T-cell (primary cell): ENCODE data around the gene TBXA2R. TPM values are rescaled to one million over a fixed set of nuclear protein-coding genes. Genes with fewer than 3 reads are reported as not detected.

ENCODE experiments used
- ATAC-seq, 4 experiments: fragments of 200-7000 bp in 3 of 4; fragments of 150-1000 bp in 1 of 4; cut with Tn5 transposase; replicated peaks in 1 of 4; 1 replicate in 3 of 4; 2 replicates in 1 of 4; pipeline ENCODE4 v1.10.0; 2021; ENCODE audit warnings: moderate library complexity in 3 of 4, mild to moderate bottlenecking in 2 of 4, moderate number of reproducible peaks in 1 of 4
- CTCF ChIA-PET, 2 donors: fragments of 300-600 bp; sonication (Branson Sonifier 250); formaldehyde crosslinking; loops; one replicate each; lab custom pipeline; 2022; ENCODE audit warnings: antibody characterized with exemption in 2 of 2; lab: Charles Lee
- POLR2A ChIA-PET, 2 donors: fragments of 300-600 bp; sonication (Branson Sonifier 250); formaldehyde crosslinking; loops; one replicate each; lab custom pipeline; 2022; ENCODE audit warnings: antibody characterized with exemption in 2 of 2; lab: Charles Lee
- DNase-seq, 35 experiments: peaks; one replicate each; pipeline versions ENCODE4 v3.0.0 to v3.0.0-alpha.2; 2013 to 2023
- H3K27ac ChIP-seq: one replicate; pipeline ENCODE4 v1.5.1; 2013; ENCODE audit warnings: low read length
- H3K27me3 ChIP-seq, 2 experiments: replicated peaks in 1 of 2; 1 replicate in 1 of 2; 2 replicates in 1 of 2; pipeline versions ENCODE4 v1.6.1 to v1.7.0; 2013; ENCODE audit warnings: low read length in 1 of 2, mixed read lengths in 1 of 2; ENCODE audit not compliant: control insufficient read depth in 2 of 2, insufficient read depth in 2 of 2; ENCODE audit errors: extremely low read depth in 1 of 2
- H3K36me3 ChIP-seq, 2 donors: 1 replicate in 1 of 2; 2 replicates in 1 of 2; pipeline versions ENCODE4 v1.6.1 to v1.7.0; 2013; ENCODE audit warnings: low read length in 1 of 2; ENCODE audit not compliant: control insufficient read depth in 2 of 2, insufficient read depth in 1 of 2; ENCODE audit errors: extremely low read depth in 1 of 2
- H3K4me1 ChIP-seq, 2 experiments: 1 replicate in 1 of 2; 2 replicates in 1 of 2; pipeline versions ENCODE4 v1.6.1 to v1.7.0; 2013; ENCODE audit warnings: low read length in 2 of 2, mixed read lengths in 1 of 2; ENCODE audit not compliant: insufficient read depth in 2 of 2, control insufficient read depth in 1 of 2; ENCODE audit errors: extremely low read depth in 1 of 2
- H3K4me3 ChIP-seq, 2 donors: 1 replicate in 1 of 2; 2 replicates in 1 of 2; pipeline versions ENCODE4 v1.5.1 to v1.7.0; 2013; ENCODE audit warnings: mild to moderate bottlenecking in 2 of 2, low read length in 1 of 2, moderate library complexity in 1 of 2; ENCODE audit not compliant: control insufficient read depth in 1 of 2; ENCODE audit errors: extremely low read depth in 1 of 2
- H3K9me3 ChIP-seq: 2 replicates; pipeline ENCODE4 v1.7.0; 2013
- H3K27ac Mint-ChIP-seq, 2 donors: one replicate each; pipeline ENCODE4 v1.8.0; 2020 to 2021; ENCODE audit warnings: mild to moderate bottlenecking in 2 of 2, mixed read lengths in 2 of 2
- H3K27me3 Mint-ChIP-seq, 2 donors: one replicate each; pipeline ENCODE4 v1.8.0; 2021 to 2022; ENCODE audit warnings: mixed read lengths in 2 of 2
- H3K36me3 Mint-ChIP-seq: one replicate; pipeline ENCODE4 v1.8.0; 2021; ENCODE audit warnings: mixed read lengths
- H3K4me1 Mint-ChIP-seq, 3 donors: one replicate each; pipeline ENCODE4 v1.8.0; 2020 to 2022; ENCODE audit warnings: mixed read lengths in 3 of 3, mild to moderate bottlenecking in 1 of 3
- H3K4me3 Mint-ChIP-seq, 3 donors: one replicate each; pipeline ENCODE4 v1.8.0; 2020 to 2022; ENCODE audit warnings: mild to moderate bottlenecking in 3 of 3, mixed read lengths in 3 of 3, moderate library complexity in 3 of 3
- H3K9me3 Mint-ChIP-seq, 3 donors: one replicate each; pipeline ENCODE4 v1.8.0; 2020 to 2022; ENCODE audit warnings: mixed read lengths in 3 of 3
- WGBS: methylation state at CpG from one replicate; pipeline ENCODE4 v1.1.5; 2013; ENCODE audit warnings: missing lambda C conversion rate; ENCODE audit not compliant: insufficient coverage; 5-methylcytosine and 5-hydroxymethylcytosine counted together
- total RNA-seq, 35 experiments: library from RNA in 6 of 35; stranded (reverse) in 6 of 35; fragments of 120-200 nt in 1 of 35; gene quantifications; one replicate each; pipeline versions ENCODE4 v1.2.1 to v1.2.4 and lab custom pipeline; 2013 to 2026

The TBXA2R gene
- total RNA-seq, 5 donors from 2014 or later (not counting 1 experiment from before 2014, with no cell fraction given), result 2.4 to 11.2 (median 7.1) TPM

GRCh38 chr19:3563709-3564524, 42.8 kb downstream of the TBXA2R start:
- no peak for ATAC-seq
- no peaks in the 10 kb centered on the region for H3K36me3 ChIP-seq
- Mint-ChIP-seq H3K9me3 (no peaks in the 10 kb centered on the region), H3K27me3 (no peaks in the 10 kb centered on the region), H3K4me3 (no peak overlapping the region), H3K27ac (no peak overlapping the region), H3K36me3 (no peaks in the 10 kb centered on the region), H3K4me1 (no peaks in the 10 kb centered on the region)
- H3K27ac ChIP-seq, result no peak overlapping the region
- H3K9me3 ChIP-seq, result no peaks in the 10 kb centered on the region
- 80% methylated on average over 4 of the region's 17 CpGs for WGBS
- no peaks in the 10 kb centered on the region for H3K27me3 ChIP-seq
- no peak overlapping the region for H3K4me3 ChIP-seq
- ChIA-PET CTCF (no interaction called here), POLR2A (no interaction called here)
- DNase-seq, result no peak
- H3K4me1 ChIP-seq, result no peaks in the 10 kb centered on the region

- CTCF ChIA-PET, result interaction anchor here in 1 of 2 donors (0.6 to 1.1 kb wide), 2 partner anchors 13 to 417 kb away, joined by 4 read pairs; no protein-coding TSS in a partner anchor
- H3K9me3 ChIP-seq, result no peaks in the 10 kb centered on the region
- POLR2A ChIA-PET, result no interaction called here
- Mint-ChIP-seq H3K27ac (peak within 1 kb of the TSS; percentile 91 to 97), H3K4me1 (peaks cover 35 to 40% (median 38%) of the 10 kb centered on the region in 3 donors), H3K9me3 (no peaks in the 10 kb centered on the region), H3K36me3 (no peaks in the 10 kb centered on the region), H3K4me3 (peak within 1 kb of the TSS; percentile 89 to 99 (median 98)), H3K27me3 (no peaks in the 10 kb centered on the region)
- H3K27me3 ChIP-seq, result no peaks in the 10 kb centered on the region
- H3K27ac ChIP-seq, result peak within 1 kb of the TSS; percentile 57
- peak; percentile 88 to 93 (median 92) for ATAC-seq
- H3K4me1 ChIP-seq, result peaks cover 7 to 53% of the 10 kb centered on the region in 2 experiments
- under 1% methylated on average over 48 of the region's 81 CpGs for WGBS
- peak; percentile 79 to 97 (median 91) for DNase-seq
- H3K4me3 ChIP-seq, result peak within 1 kb of the TSS; percentile 75 to 78
- H3K36me3 ChIP-seq, result no peaks in the 10 kb centered on the region
Measured at GRCh38 chr19:3557461-3558248, 49.0 kb downstream of the TBXA2R start, which contains the start of gene MFSD12. Gene MFSD12 (minus strand): TSS chr19:3557586. CDS start chr19:3557403, 183 bp downstream.

GRCh38 chr19:3556978-3557460, 49.7 kb downstream of the TBXA2R start:
- Histone ChIP-seq H3K27ac (peak overlapping the region; percentile 47), H3K27me3 (no peaks in the 10 kb centered on the region), H3K9me3 (no peaks in the 10 kb centered on the region), H3K4me1 (peaks cover 7 to 58% of the 10 kb centered on the region in 2 experiments), H3K4me3 (peak overlapping the region; percentile 68 to 78), H3K36me3 (no peaks in the 10 kb centered on the region)
- peak overlapping the region; percentile 89 to 99 (median 98) for H3K4me3 Mint-ChIP-seq
- ATAC-seq (peak; percentile 28 to 44 (median 32)), DNase-seq (peak in 29 of 35 experiments; percentile 23 to 74 (median 43))
- peaks cover 38 to 44% (median 42%) of the 10 kb centered on the region in 3 donors for H3K4me1 Mint-ChIP-seq
- POLR2A ChIA-PET, result interaction anchor here in 1 of 2 donors (1.1 kb wide), 1 partner anchor 12 kb away, joined by 3 read pairs; no protein-coding TSS in a partner anchor
- H3K27me3 Mint-ChIP-seq, result no peaks in the 10 kb centered on the region
- H3K9me3 Mint-ChIP-seq, result no peaks in the 10 kb centered on the region
- 0% methylated on average over 60 of the region's 60 CpGs for WGBS
- peak overlapping the region; percentile 91 to 97 for H3K27ac Mint-ChIP-seq
- H3K36me3 Mint-ChIP-seq, result no peaks in the 10 kb centered on the region
- CTCF ChIA-PET, result interaction anchor here (0.6 to 1.1 kb wide), 4 partner anchors 12 to 1234 kb away, joined by 4 to 5 read pairs (median 4); partner anchors contain the start of gene FEM1A (in 1 of the 2)

GRCh38 chr19:3556423-3556977, 50.2 kb downstream of the TBXA2R start:
- Histone ChIP-seq H3K27me3 (no peaks in the 10 kb centered on the region), H3K9me3 (no peaks in the 10 kb centered on the region), H3K27ac (peak overlapping the region; percentile 47), H3K4me1 (peaks cover 7 to 63% of the 10 kb centered on the region in 2 experiments), H3K4me3 (peak overlapping the region; percentile 68 to 78), H3K36me3 (no peaks in the 10 kb centered on the region)
- Mint-ChIP-seq H3K27me3 (no peaks in the 10 kb centered on the region), H3K36me3 (no peaks in the 10 kb centered on the region), H3K4me1 (peaks cover 41 to 49% (median 46%) of the 10 kb centered on the region in 3 donors), H3K27ac (peak overlapping the region; percentile 91 to 97), H3K9me3 (no peaks in the 10 kb centered on the region), H3K4me3 (peak overlapping the region; percentile 89 to 99 (median 98))
- ChIA-PET CTCF (interaction anchor here (0.6 to 1.1 kb wide), 5 partner anchors 11 to 1235 kb away, joined by 3 to 5 read pairs (median 4); partner anchors contain the start of gene FEM1A (in 1 of the 2)), POLR2A (interaction anchor here in 1 of 2 donors (1.1 kb wide), 1 partner anchor 12 kb away, joined by 3 read pairs; no protein-coding TSS in a partner anchor)
- 13% methylated on average over 9 of the region's 9 CpGs for WGBS
- DNase-seq (no peak), ATAC-seq (no peak)

- H3K27ac Mint-ChIP-seq, result peak overlapping the region; percentile 97
- peaks cover 43 to 50% (median 49%) of the 10 kb centered on the region in 3 donors for H3K4me1 Mint-ChIP-seq
- CTCF ChIA-PET, result interaction anchor here (0.6 to 1.1 kb wide), 3 partner anchors 11 to 33 kb away, joined by 3 to 5 read pairs (median 4); no protein-coding TSS in a partner anchor
- no peak for DNase-seq
- peak overlapping the region; percentile 89 to 99 (median 98) for H3K4me3 Mint-ChIP-seq
- no peak for ATAC-seq
- no peaks in the 10 kb centered on the region for H3K36me3 Mint-ChIP-seq
- H3K27me3 Mint-ChIP-seq, result no peaks in the 10 kb centered on the region
- POLR2A ChIA-PET, result interaction anchor here in 1 of 2 donors (1.1 kb wide), 1 partner anchor 11 kb away, joined by 3 read pairs; no protein-coding TSS in a partner anchor
- no peaks in the 10 kb centered on the region for H3K27me3 ChIP-seq
- H3K27ac ChIP-seq, result peak overlapping the region; percentile 47
- H3K4me1 ChIP-seq, result peaks cover 7 to 69% of the 10 kb centered on the region in 2 experiments
- peak overlapping the region; percentile 68 to 78 for H3K4me3 ChIP-seq
- H3K36me3 ChIP-seq, result peaks cover 2% of the 10 kb centered on the region in 2 donors
- 55% methylated on average over 5 of the region's 15 CpGs for WGBS
- no peaks in the 10 kb centered on the region for H3K9me3 ChIP-seq
- H3K9me3 Mint-ChIP-seq, result no peaks in the 10 kb centered on the region
Measured at GRCh38 chr19:3555653-3556422, 50.8 kb downstream of the TBXA2R start.
